Heart left ventricle (tissue), 16 donors: ENCODE data around the gene F5. TPM values are rescaled to one million over a fixed set of nuclear protein-coding genes. Genes with fewer than 3 reads are reported as not detected.

Experiments
- ATAC-seq, 4 donors: fragments of 200-7000 bp; cut with Tn5 transposase; one replicate each; pipeline ENCODE4 v1.9.1; 2020 to 2022; ENCODE audit warnings: moderate library complexity in 4 of 4, mild to moderate bottlenecking in 3 of 4, moderate number of reproducible peaks in 1 of 4
- DNase-seq, 5 donors: peaks; one replicate each; pipeline ENCODE4 v3.0.0-alpha.2; 2020
- H3K27ac ChIP-seq, 12 donors: fragments of 200-600 bp; sonication (generic) in 4 of 12; one replicate each; pipeline versions ENCODE4 v1.5.0 to v1.8.0; 2016 to 2022; ENCODE audit warnings: mild to moderate bottlenecking in 2 of 12
- H3K27me3 ChIP-seq, 9 donors: fragments of 200-600 bp; sonication (generic) in 2 of 9; one replicate each; pipeline versions ENCODE4 v1.5.1 to v1.8.0; 2016 to 2022; ENCODE audit warnings: mild to moderate bottlenecking in 3 of 9
- H3K36me3 ChIP-seq, 9 donors: fragments of 200-600 bp; sonication (generic) in 2 of 9; one replicate each; pipeline versions ENCODE4 v1.5.0 to v1.8.0; 2018 to 2022; ENCODE audit warnings: mild to moderate bottlenecking in 2 of 9
- H3K4me1 ChIP-seq, 12 donors: fragments of 200-600 bp; sonication (generic) in 4 of 12; one replicate each; pipeline versions ENCODE4 v1.5.0 to v1.8.0; 2016 to 2022; ENCODE audit warnings: mild to moderate bottlenecking in 3 of 12
- H3K4me3 ChIP-seq, 12 donors: fragments of 200-600 bp; sonication (generic) in 4 of 12; one replicate each; pipeline versions ENCODE4 v1.5.0 to v1.8.0; 2017 to 2022; ENCODE audit warnings: mild to moderate bottlenecking in 9 of 12, moderate library complexity in 4 of 12
- H3K9me3 ChIP-seq, 12 donors: fragments of 200-600 bp; sonication (generic) in 4 of 12; one replicate each; pipeline versions ENCODE4 v1.5.0 to v1.8.0; 2016 to 2022; ENCODE audit warnings: mild to moderate bottlenecking in 1 of 12
- POLR2A ChIP-seq, 2 donors: fragments of 450-650 bp; IDR thresholded peaks; one replicate each; pipeline ENCODE4 v1.6.1; 2017; ENCODE audit warnings: antibody characterized with exemption in 2 of 2, mild to moderate bottlenecking in 2 of 2, moderate library complexity in 2 of 2
- WGBS, 4 donors: extraction: QIAGEN DNeasy Blood & Tissue Kit in 2 of 4; methylation state at CpG; one replicate each; pipeline versions ENCODE4 v1.1.5 to v1.1.7; 2013 to 2018; 5-methylcytosine and 5-hydroxymethylcytosine counted together
- intact Hi-C, 10 donors: fragments of 100-400 bp; cut with DNase I; formaldehyde crosslinking; loops; one replicate each; pipeline versions ENCODE4 v1.11.1 to v1.14.2; 2022
- polyA plus RNA-seq, 2 donors: library from polyadenylated mRNA; stranded (reverse); fragments of 200-250 nt; gene quantifications; one replicate each; pipeline ENCODE4 v1.2.3, GENCODE V29; 2013
- total RNA-seq, 9 donors: library from RNA; depleted of rRNA in 2 of 9; stranded (reverse); fragments of >200 nt in 2 of 9; fragmentation: NEBNext Ultra II Directional in 3 of 9; extraction: Animal tissue kit (Norgen Biotek cat#: 25700) in 3 of 9; gene quantifications; one replicate each; pipeline versions ENCODE4 v1.1.0 to v1.2.4, GENCODE V29; 2016 to 2023
- TF ChIP-seq, protein P1 (sequence below), 12 donors: fragments of 200-600 bp; sonication (generic) in 4 of 12; IDR thresholded peaks; one replicate each; pipeline versions ENCODE4 v1.5.0 to v1.8.0; 2018 to 2022; ENCODE audit warnings: antibody characterized with exemption in 12 of 12, mild to moderate bottlenecking in 5 of 12
- donor health status: ischemic (EF 13 %, LVEDD 7.1; RV severe dilation, severe dysfunction).
- donor health status: healthy with polysubstance abuse.
- donor health status: DM: no; HTN: yes; CAD: no.
- donor health status: DM: no; HTN: no; CAD: no.
- donor health status: ischemic (EF 25% LVEDD 6.9; RV normal size, moderate dysfunction).
- donor health status: ischemic (EF 25% LVEDD 5.7; RV mildly dilated, moderate dysfunction).
- donor health status: healthy.
- donor health status: DM: yes; HTN: yes; CAD: no.
- donor health status: ischemic (EF 35%, LVEDD 5.7; RV mildly dilated, moderate dysfunction).
- donor health status: nonischemic (EF 11% LVEDD 7.7; RV severe dilation, severe dysfunction).
- donor health status: DM: yes; HTN: yes; CAD: no.
- donor health status: PGD.
- donor health status: ischemic (EF 29% LVEDD 5.4; RV normal size, mild dysfunction).
- donor health status: nonischemic (EF 23%, LVEDD 6.1; RV moderate dilation, normal function).

Gene F5
- total and polyA plus RNA-seq, 11 donors, result 0.93 to 43.3 (median 18.0) TPM

DNA sequence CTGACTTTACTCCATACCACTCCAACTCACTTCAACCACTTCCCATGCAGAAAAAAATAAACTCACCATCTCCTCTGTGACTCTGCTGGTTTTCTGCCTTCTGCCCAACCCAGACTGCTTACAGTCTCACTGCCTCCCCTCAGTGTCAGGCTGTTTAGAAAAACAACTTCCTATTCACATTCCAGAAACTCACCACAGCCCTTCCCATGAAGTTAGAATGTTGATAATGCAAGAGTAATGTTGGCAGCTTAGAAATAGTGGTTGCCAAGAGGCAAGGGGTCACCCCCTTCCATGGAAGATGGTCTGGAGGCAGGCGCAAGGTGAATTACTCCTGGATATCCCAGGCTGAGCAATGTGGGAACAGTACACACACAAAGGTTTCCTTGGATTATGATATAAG, 43.7 kb upstream of the F5 start, which contains the start of gene SELP:
Gene SELP (minus strand): TSS at position 119 of the 400 bp plus-strand sequence. CDS start 50 bp downstream, at position 69.
- peak within 1 kb of the TSS in 3 of 12 donors; percentile 4 to 43 (median 28) for H3K4me3 ChIP-seq
- H3K27me3 ChIP-seq, result peaks cover 0 to 5% (median 0%) of the 10 kb centered on the region in 9 donors
- ATAC-seq, result no peak
- WGBS, 4 donors, result 68 to 75% (median 74%) methylated on average over 1 of the region's 1 CpG
- peak within 1 kb of the TSS in 1 of 12 donors; percentile 32 for H3K27ac ChIP-seq
- H3K36me3 ChIP-seq, result no peaks in the 10 kb centered on the region
- intact Hi-C loops, result no loop called here
- TF ChIP-seq, protein P1, sequence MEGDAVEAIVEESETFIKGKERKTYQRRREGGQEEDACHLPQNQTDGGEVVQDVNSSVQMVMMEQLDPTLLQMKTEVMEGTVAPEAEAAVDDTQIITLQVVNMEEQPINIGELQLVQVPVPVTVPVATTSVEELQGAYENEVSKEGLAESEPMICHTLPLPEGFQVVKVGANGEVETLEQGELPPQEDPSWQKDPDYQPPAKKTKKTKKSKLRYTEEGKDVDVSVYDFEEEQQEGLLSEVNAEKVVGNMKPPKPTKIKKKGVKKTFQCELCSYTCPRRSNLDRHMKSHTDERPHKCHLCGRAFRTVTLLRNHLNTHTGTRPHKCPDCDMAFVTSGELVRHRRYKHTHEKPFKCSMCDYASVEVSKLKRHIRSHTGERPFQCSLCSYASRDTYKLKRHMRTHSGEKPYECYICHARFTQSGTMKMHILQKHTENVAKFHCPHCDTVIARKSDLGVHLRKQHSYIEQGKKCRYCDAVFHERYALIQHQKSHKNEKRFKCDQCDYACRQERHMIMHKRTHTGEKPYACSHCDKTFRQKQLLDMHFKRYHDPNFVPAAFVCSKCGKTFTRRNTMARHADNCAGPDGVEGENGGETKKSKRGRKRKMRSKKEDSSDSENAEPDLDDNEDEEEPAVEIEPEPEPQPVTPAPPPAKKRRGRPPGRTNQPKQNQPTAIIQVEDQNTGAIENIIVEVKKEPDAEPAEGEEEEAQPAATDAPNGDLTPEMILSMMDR (IDR thresholded peaks at IDR 0.05), result no peak
- TF ChIP-seq POLR2A (IDR thresholded peaks at IDR 0.05), result no peak
- no peaks in the 10 kb centered on the region for H3K4me1 ChIP-seq
- no peak for DNase-seq
- peaks cover 0 to 21% (median 15%) of the 10 kb centered on the region in 12 donors for H3K9me3 ChIP-seq

DNA sequence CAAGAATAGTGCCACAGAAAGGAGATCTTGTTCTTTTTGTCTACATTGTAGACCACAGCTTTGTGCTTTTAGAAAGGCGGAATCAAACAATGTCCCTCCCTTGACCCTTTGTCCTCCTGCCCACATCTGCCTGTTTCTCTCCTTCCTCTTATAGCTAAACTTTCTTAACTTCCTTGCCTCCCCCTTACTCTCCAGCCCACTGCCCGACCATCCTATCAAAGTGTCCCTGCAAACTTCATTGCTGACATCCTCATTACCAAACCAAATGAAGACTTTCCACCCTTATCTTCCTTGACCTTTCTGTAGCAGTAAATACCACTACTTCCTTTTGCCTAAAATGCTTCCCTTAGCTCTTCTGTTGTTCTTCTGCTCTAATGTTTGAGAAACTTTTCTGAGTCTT, 38.6 kb upstream of the F5 start:
- DNase-seq (no peak), ATAC-seq (no peak)
- no peak overlapping the region for H3K27ac ChIP-seq
- intact Hi-C loops, result loop anchor here in 1 of 10 donors (10.0 kb wide), 1 partner anchor 70 kb away; no protein-coding TSS in a partner anchor
- H3K4me1 ChIP-seq, result no peaks in the 10 kb centered on the region
- no peaks in the 10 kb centered on the region for H3K36me3 ChIP-seq
- H3K27me3 ChIP-seq, result peaks cover 0 to 5% (median 0%) of the 10 kb centered on the region in 9 donors
- 56 to 69% (median 65%) methylated on average over 2 of the region's 2 CpGs for WGBS, 4 donors
- H3K9me3 ChIP-seq, result no peaks in the 10 kb centered on the region
- TF ChIP-seq, protein P1 (IDR thresholded peaks at IDR 0.05), result no peak
- no peak for TF ChIP-seq POLR2A (IDR thresholded peaks at IDR 0.05)
- H3K4me3 ChIP-seq, result no peak overlapping the region

DNA sequence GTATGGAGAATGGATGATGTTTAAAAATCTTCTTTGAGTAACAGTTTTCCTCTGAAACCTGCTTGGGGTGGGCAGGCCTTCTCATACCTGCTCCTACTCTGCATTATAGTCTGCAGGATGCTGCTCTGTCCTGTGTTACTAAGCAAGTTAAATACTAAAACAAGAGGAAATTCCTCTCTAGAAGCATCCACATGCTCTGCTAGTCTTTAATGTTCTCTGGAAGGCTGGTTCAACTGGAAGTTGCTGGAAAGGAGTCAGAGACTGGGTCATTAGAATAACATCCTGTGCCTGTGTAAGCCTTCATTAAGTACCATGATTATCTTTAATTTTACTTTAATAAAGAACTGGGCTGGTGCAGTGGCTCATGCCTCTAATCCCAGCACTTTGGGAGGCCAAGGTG, 37.8 kb upstream of the F5 start:
- TF ChIP-seq POLR2A (IDR thresholded peaks at IDR 0.05), result no peak
- TF ChIP-seq, protein P1 (IDR thresholded peaks at IDR 0.05), result no peak
- DNase-seq (no peak), ATAC-seq (peak in 3 of 4 donors; percentile 14 to 65 (median 48))
- intact Hi-C loops, result loop anchor here in 1 of 10 donors (10.0 kb wide), 1 partner anchor 71 kb away; no protein-coding TSS in a partner anchor
- no peak overlapping the region for H3K27ac ChIP-seq
- H3K4me1 ChIP-seq, result no peaks in the 10 kb centered on the region
- no peaks in the 10 kb centered on the region for H3K9me3 ChIP-seq
- no peak overlapping the region for H3K4me3 ChIP-seq
- peaks cover 0 to 5% (median 0%) of the 10 kb centered on the region in 9 donors for H3K27me3 ChIP-seq
- no peaks in the 10 kb centered on the region for H3K36me3 ChIP-seq

DNA sequence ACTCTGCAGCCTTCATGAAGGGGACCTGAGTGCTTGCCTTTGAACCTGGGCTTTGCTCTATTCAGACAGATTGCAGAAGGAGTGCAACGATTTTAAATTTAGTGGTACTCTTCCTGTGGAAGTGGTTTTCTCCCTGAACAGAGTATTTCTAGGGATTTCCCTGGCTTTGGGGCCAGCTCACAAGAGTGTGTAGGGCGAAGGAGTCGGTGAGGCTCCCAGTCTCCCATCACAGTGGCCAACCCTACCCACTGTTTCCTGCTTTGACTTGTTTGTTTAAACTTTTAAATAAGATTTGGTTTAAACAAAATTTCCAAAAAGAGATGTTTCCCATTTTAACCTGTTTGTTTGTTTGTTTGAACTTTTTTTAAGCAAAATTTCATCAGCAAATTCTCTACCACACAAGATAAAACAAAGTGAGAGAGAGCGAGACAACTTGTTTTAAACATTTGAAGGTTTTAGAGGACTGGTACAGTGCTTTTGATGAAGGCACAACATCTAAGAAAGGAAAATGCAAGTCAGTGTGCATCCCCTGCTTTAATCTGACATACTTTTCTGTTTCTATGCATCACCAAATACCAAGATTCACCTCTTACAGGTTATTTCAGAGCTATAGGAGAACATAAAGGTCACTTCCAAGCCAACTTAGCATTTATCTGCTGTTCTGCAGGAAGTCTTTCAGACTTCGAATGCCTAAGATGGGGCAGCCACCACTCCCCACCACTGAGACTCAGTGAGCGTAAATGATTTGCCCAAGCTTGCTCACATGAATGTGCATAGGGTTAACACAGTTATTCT, 37.0 kb upstream of the F5 start:
- Histone ChIP-seq H3K4me1 (no peaks in the 10 kb centered on the region), H3K36me3 (no peaks in the 10 kb centered on the region), H3K27ac (no peak overlapping the region), H3K9me3 (no peaks in the 10 kb centered on the region), H3K27me3 (peaks cover 0 to 5% (median 0%) of the 10 kb centered on the region in 9 donors), H3K4me3 (no peak overlapping the region)
- DNase-seq (no peak), ATAC-seq (no peak)
- 83 to 94% (median 86%) methylated on average over 6 of the region's 6 CpGs for WGBS, 4 donors
- TF ChIP-seq, protein P1 (IDR thresholded peaks at IDR 0.05), result no peak
- TF ChIP-seq POLR2A (IDR thresholded peaks at IDR 0.05), result no peak
- intact Hi-C loops, result loop anchor here in 1 of 10 donors (10.0 kb wide), 1 partner anchor 71 kb away; no protein-coding TSS in a partner anchor
